ENCODE data around the gene ANAPC15. TPM values are rescaled to one million over a fixed set of nuclear protein-coding genes. Genes with fewer than 3 reads are reported as not detected.
"Not testable (repeated sequence)": the region's sequence is repeated elsewhere in the genome, so short reads cannot be mapped to it uniquely, and the experiment has no call there.

The ANAPC15 gene
- total RNA-seq, 4 donors from 2014 or later, result 13.2 to 26.9 (median 22.8) TPM

DNA sequence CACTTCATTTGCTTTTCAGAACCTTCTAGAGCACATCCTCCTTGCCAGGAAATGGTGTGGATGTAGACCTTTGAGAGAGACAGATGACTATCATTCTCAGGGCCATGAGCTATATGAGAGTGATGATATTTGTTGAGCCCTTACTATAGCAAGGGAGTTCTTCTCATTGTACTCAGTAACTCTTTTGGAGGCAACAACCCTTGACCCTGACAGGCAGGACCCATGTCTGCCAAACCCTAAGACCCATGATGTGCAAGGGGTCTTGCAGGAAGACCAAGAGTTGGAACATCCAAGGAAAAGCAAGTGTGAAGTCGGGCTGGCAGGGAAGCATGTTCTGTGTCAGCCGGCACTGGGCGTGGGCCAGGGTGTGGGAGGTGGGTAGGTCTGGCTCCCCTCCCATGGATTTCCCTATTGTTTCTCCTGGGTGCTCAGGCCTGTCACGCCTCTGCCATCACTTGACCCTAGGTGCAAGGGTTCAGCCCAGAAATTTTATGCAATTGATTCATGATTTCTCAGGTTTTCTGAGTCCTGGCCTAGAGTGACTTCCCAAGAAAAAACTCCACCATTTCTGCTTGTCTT is 24.3 kb upstream of the ANAPC15 start:
- DNase-seq (ENCODE audit: low spot score) (no peak), ATAC-seq (ENCODE audit: low FRiP score) (no peak)
- TF ChIP-seq, protein P1, sequence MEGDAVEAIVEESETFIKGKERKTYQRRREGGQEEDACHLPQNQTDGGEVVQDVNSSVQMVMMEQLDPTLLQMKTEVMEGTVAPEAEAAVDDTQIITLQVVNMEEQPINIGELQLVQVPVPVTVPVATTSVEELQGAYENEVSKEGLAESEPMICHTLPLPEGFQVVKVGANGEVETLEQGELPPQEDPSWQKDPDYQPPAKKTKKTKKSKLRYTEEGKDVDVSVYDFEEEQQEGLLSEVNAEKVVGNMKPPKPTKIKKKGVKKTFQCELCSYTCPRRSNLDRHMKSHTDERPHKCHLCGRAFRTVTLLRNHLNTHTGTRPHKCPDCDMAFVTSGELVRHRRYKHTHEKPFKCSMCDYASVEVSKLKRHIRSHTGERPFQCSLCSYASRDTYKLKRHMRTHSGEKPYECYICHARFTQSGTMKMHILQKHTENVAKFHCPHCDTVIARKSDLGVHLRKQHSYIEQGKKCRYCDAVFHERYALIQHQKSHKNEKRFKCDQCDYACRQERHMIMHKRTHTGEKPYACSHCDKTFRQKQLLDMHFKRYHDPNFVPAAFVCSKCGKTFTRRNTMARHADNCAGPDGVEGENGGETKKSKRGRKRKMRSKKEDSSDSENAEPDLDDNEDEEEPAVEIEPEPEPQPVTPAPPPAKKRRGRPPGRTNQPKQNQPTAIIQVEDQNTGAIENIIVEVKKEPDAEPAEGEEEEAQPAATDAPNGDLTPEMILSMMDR (IDR thresholded peaks at IDR 0.05), result no peak

DNA sequence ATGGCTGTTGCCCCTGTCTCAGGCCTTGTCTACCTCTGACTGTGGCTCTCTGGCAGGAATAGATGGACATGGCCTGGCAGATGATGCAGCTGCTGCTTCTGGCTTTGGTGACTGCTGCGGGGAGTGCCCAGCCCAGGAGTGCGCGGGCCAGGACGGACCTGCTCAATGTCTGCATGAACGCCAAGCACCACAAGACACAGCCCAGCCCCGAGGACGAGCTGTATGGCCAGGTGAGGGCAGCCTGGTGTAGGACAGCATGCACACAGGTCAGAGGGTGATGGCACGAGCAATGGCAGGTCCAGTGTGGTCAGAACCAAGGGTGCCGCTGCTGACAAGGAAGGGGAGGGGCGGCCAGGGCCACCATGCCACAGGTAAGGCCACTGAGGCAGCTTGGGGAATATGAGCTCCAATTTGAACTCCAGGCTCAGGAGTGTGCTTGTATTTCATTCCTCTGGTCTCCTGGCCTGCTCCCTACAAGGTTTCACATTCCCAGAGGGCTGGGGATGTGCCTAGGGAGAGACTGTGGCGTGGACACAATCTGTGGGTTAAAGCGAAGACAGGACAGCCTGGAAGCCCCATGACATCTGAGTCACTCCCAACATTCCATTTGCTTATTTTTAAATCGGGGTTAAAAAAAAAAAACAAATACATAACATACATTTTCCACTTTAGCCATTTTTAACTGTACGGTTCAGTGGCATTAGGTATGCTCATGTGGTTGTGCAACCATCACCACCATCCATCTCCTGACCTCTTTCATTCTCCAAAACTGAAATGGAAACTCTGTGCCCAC is 23.6 kb upstream of the ANAPC15 start:
- no peak for ATAC-seq (ENCODE audit: low FRiP score)
- TF ChIP-seq, protein P1 (IDR thresholded peaks at IDR 0.05), result no peak
- DNase-seq (ENCODE audit: low spot score), result no peak

DNA sequence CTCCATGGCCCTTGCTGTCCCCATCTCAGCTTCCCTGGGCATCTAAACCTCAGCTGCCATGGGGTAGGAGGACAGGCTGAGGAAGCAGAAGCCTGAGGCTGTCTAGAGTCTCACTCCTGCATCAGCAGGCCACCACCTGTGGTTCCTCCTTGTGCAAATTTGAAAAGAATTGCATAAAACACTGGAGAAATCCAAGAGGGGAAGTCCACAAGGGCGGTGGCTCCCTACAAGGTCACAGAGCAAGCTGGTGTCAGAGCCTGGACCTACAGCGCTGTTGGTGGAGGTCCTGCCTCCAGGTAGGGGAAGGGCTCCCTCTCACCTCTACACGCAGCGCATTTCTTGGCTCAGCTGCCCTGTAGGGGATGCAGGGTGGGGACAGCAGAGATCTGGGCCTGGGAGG is 23.0 kb upstream of the ANAPC15 start, which contains the start of gene FOLR3:
Gene FOLR3, plus strand, starts transcription at position 253 of the 400 bp plus-strand sequence. CDS start 228 bp downstream, outside the sequence.
- ATAC-seq (ENCODE audit: low FRiP score); DNase-seq (ENCODE audit: low spot score): not testable (repeated sequence)

DNA sequence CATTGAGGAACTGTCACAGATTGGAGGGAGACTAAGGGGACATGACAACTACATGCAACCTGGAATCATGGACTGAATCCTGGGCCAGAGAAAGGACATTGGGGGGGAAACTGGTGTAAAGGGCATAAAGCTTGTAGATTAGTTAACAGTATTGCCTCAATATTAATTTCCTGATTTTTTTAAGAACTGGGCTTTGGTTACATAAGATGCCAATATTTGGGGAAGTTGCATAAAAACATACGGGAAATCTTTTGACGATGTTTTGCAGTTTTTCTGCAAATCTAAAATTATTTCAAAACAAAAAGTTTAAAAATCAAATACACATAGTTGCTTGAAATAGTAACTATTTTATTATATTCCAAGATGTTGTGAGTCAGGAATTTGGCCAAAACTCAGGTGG is 20.2 kb upstream of the ANAPC15 start:
- no peak for ATAC-seq (ENCODE audit: low FRiP score)
- no peak for DNase-seq (ENCODE audit: low spot score)
- TF ChIP-seq, protein P1 (IDR thresholded peaks at IDR 0.05), result no peak

DNA sequence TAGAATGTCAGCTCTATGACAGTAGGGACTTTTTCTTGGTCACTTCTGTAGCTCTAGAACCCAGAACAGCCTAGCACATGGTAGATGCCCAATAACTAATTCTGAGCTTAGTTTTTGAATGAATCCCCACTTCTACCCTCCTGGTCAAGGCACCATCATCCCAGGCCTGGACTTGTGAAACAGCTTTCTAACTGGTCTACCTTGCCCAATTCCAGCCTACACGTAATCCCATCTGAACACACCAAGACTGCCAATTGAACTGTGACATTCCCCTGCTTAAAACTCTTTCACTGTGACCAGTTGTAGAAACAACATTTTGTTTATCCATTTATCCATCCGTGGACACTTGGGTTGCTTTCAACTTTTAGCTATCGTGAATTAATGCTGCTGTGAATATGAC is 16.9 kb upstream of the ANAPC15 start:
- TF ChIP-seq, protein P1 (IDR thresholded peaks at IDR 0.05), result no peak
- ATAC-seq (ENCODE audit: low FRiP score), result no peak
- DNase-seq (ENCODE audit: low spot score), result no peak

DNA sequence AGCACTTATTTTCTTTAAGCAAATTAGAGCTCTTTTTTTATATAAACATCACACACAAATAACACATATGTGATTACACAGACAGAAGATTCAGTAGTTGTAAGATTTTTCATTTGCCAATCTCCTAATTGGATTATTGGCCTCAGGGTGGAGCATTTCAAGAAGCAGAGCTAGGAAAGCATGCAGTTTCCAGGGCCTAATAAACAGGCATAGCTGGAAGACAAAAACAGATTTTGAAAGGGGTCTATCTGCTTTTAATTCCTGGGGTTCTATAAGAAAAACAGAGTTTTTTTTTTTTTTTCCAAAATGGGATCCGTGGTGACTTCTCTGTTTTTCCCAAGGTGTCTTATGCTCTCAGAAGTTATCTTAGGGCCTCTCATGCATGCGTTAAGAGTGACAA is 15.4 kb upstream of the ANAPC15 start:
- no peak for ATAC-seq (ENCODE audit: low FRiP score)
- no peak for DNase-seq (ENCODE audit: low spot score)
- TF ChIP-seq, protein P1 (IDR thresholded peaks at IDR 0.05), result no peak

DNA sequence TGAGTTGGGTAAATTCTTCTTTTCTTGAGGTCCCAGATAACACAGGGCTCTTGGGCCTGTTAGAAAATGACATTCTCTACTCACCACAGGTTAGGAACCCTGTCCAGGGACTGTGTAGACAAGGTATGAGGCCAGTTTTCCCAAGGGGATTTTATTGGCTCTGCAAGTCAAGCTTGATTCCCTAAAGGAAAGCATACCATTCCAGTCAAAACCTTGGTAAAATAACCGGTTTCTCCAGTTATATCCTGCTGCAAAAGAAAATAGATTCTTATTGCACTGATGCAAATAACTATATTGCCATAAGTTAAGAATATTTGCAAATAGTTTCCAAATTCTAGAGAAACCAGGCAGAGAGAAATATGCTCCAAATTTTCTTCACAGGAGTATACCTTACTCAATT is 13.5 kb upstream of the ANAPC15 start:
- DNase-seq (ENCODE audit: low spot score), result no peak
- TF ChIP-seq, protein P1 (IDR thresholded peaks at IDR 0.05), result no peak
- ATAC-seq (ENCODE audit: low FRiP score), result no peak

Measured in omental fat pad (tissue), 4 donors.